Measurements from ENCODE around the gene NEK4. TPM values are rescaled to one million over a fixed set of nuclear protein-coding genes. Genes with fewer than 3 reads are reported as not detected.
"Not testable (repeated sequence)": the region's sequence is repeated elsewhere in the genome, so short reads cannot be mapped to it uniquely, and the experiment has no call there.

Gene NEK4
- total RNA-seq, 5 donors from 2014 or later (not counting 1 experiment from before 2014, with no cell fraction given), result 14.1 to 23.9 (median 22.2) TPM

GRCh38 chr3:52779837-52780585, 9.3 kb upstream of the NEK4 start:
- H3K27me3 Mint-ChIP-seq, result peaks cover 6 to 11% of the 10 kb centered on the region in 2 donors
- no peaks in the 10 kb centered on the region for H3K9me3 ChIP-seq
- ChIA-PET CTCF (interaction anchor here in 1 of 2 donors (0.6 kb wide), 1 partner anchor 829 kb away, joined by 4 read pairs; no protein-coding TSS in a partner anchor), POLR2A (interaction anchor here in 1 of 2 donors (0.5 kb wide), 1 partner anchor 784 kb away, joined by 3 read pairs; the partner anchor contains the start of gene RPL29)
- no peaks in the 10 kb centered on the region for H3K4me1 Mint-ChIP-seq
- 78% methylated on average over 6 of the region's 8 CpGs for WGBS (ENCODE audit: insufficient coverage)
- H3K27ac ChIP-seq (ENCODE audit: low read length), result no peak overlapping the region
- H3K4me3 ChIP-seq (ENCODE audit: control insufficient read depth in 1 of 2, extremely low read depth in 1 of 2, low read length in 1 of 2), result no peak overlapping the region
- H3K27me3 ChIP-seq (replicated peaks in 1 of 2; ENCODE audit: control insufficient read depth in 2 of 2, extremely low read depth in 1 of 2, insufficient read depth in 2 of 2, low read length in 1 of 2), result peaks cover 0 to 37% of the 10 kb centered on the region in 2 experiments
- H3K36me3 ChIP-seq (ENCODE audit: control insufficient read depth in 2 of 2, extremely low read depth in 1 of 2, insufficient read depth in 1 of 2, low read length in 1 of 2), result no peaks in the 10 kb centered on the region
- ATAC-seq (replicated peaks in 1 of 4), result no peak
- H3K9me3 Mint-ChIP-seq, result no peaks in the 10 kb centered on the region
- no peak overlapping the region for H3K4me3 Mint-ChIP-seq
- no peaks in the 10 kb centered on the region for H3K4me1 ChIP-seq (ENCODE audit: control insufficient read depth in 1 of 2, extremely low read depth in 1 of 2, insufficient read depth in 2 of 2, low read length in 2 of 2)
- H3K36me3 Mint-ChIP-seq, result no peaks in the 10 kb centered on the region
- no peak overlapping the region for H3K27ac Mint-ChIP-seq
- no peak for DNase-seq

GRCh38 chr3:52779011-52779836, 8.5 kb upstream of the NEK4 start:
- Mint-ChIP-seq H3K4me3 (no peak overlapping the region), H3K27me3 (peaks cover 6 to 11% of the 10 kb centered on the region in 2 donors), H3K36me3 (no peaks in the 10 kb centered on the region), H3K9me3 (no peaks in the 10 kb centered on the region), H3K27ac (no peak overlapping the region), H3K4me1 (no peaks in the 10 kb centered on the region)
- Histone ChIP-seq H3K36me3 (ENCODE audit: control insufficient read depth in 2 of 2, extremely low read depth in 1 of 2, insufficient read depth in 1 of 2, low read length in 1 of 2) (no peaks in the 10 kb centered on the region), H3K9me3 (no peaks in the 10 kb centered on the region), H3K4me3 (ENCODE audit: control insufficient read depth in 1 of 2, extremely low read depth in 1 of 2, low read length in 1 of 2) (no peak overlapping the region), H3K27me3 (replicated peaks in 1 of 2; ENCODE audit: control insufficient read depth in 2 of 2, extremely low read depth in 1 of 2, insufficient read depth in 2 of 2, low read length in 1 of 2) (peaks cover 0 to 37% of the 10 kb centered on the region in 2 experiments), H3K27ac (ENCODE audit: low read length) (no peak overlapping the region), H3K4me1 (ENCODE audit: control insufficient read depth in 1 of 2, extremely low read depth in 1 of 2, insufficient read depth in 2 of 2, low read length in 2 of 2) (no peaks in the 10 kb centered on the region)
- DNase-seq, result peak in 1 of 35 experiments; percentile 38
- WGBS (ENCODE audit: insufficient coverage), result 73% methylated on average over 7 of the region's 11 CpGs
- ChIA-PET POLR2A (interaction anchor here in 1 of 2 donors (0.5 kb wide), 1 partner anchor 784 kb away, joined by 3 read pairs; the partner anchor contains the start of gene RPL29), CTCF (interaction anchor here in 1 of 2 donors (0.6 kb wide), 1 partner anchor 830 kb away, joined by 4 read pairs; no protein-coding TSS in a partner anchor)
- no peak for ATAC-seq (replicated peaks in 1 of 4)

DNA sequence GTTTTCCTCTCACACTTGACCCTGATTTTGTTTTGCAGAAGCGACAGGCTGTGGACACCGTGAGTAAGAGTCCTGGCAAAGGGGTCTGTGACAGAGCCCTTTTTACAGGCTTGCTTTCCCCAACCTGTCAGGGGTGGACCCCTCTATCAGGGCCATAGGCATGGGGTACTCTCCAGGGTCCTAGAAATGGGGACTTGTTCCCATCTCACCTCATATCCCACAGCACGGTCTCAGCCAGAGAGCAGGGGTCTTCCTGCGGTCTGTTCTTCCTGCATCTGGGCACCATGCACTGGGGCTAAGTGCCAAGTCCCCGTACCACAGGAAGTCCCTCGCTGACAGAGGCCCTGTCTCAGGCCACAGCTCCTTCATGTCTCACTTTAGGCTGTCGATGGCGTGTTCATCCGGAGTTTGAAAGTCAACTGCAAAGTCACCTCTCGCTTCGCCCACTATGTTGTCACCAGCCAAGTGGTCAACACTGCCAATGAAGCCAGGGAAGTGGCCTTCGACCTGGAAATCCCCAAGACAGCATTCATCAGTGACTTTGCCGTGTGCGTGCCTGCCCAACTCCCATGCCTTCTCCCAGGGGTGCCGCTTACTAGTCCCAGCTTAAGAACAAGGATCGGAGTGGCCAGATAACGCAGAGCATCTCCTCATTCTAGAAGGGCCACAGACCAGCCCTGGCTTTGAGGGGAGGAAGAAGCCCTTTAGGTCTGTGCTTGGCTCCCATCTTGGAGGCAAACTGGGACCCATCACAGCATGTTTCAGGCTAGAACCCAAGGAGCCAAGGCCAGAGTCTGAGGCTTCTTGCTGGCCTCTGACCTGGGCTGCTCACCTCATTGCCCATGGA, 7.4 kb upstream of the NEK4 start:
- POLR2A ChIA-PET, result no interaction called here

GRCh38 chr3:52777127-52777958, 6.6 kb upstream of the NEK4 start, which contains the start of gene ITIH1:
TSS of gene ITIH1 (plus strand) at chr3:52777599. CDS start at chr3:52777616, 17 bp downstream.
- 90% methylated on average over 10 of the region's 12 CpGs for WGBS (ENCODE audit: insufficient coverage)
- Mint-ChIP-seq H3K27me3 (peaks cover 3 to 5% of the 10 kb centered on the region in 2 donors), H3K9me3 (no peaks in the 10 kb centered on the region), H3K4me1 (no peaks in the 10 kb centered on the region), H3K36me3 (no peaks in the 10 kb centered on the region), H3K27ac (no peak within 1 kb of the TSS), H3K4me3 (no peak within 1 kb of the TSS)
- CTCF ChIA-PET, result no interaction called here
- H3K27me3 ChIP-seq (replicated peaks in 1 of 2; ENCODE audit: control insufficient read depth in 2 of 2, extremely low read depth in 1 of 2, insufficient read depth in 2 of 2, low read length in 1 of 2), result peaks cover 0 to 33% of the 10 kb centered on the region in 2 experiments
- ATAC-seq (replicated peaks in 1 of 4) (no peak), DNase-seq (no peak)
- H3K4me1 ChIP-seq (ENCODE audit: control insufficient read depth in 1 of 2, extremely low read depth in 1 of 2, insufficient read depth in 2 of 2, low read length in 2 of 2), result no peaks in the 10 kb centered on the region
- H3K36me3 ChIP-seq (ENCODE audit: control insufficient read depth in 2 of 2, extremely low read depth in 1 of 2, insufficient read depth in 1 of 2, low read length in 1 of 2), result no peaks in the 10 kb centered on the region
- H3K4me3 ChIP-seq (ENCODE audit: control insufficient read depth in 1 of 2, extremely low read depth in 1 of 2, low read length in 1 of 2), result no peak within 1 kb of the TSS
- POLR2A ChIA-PET, result interaction anchor here in 1 of 2 donors (0.6 kb wide), 1 partner anchor 341 kb away, joined by 3 read pairs; no protein-coding TSS in a partner anchor
- H3K9me3 ChIP-seq, result no peaks in the 10 kb centered on the region
- H3K27ac ChIP-seq (ENCODE audit: low read length), result no peak within 1 kb of the TSS

More for the DNA sequence above, 7.4 kb upstream of the NEK4 start:
- DNase-seq (no peak), ATAC-seq (replicated peaks in 1 of 4) (no peak)
- H3K27ac ChIP-seq (ENCODE audit: low read length), result no peak overlapping the region
- WGBS (ENCODE audit: insufficient coverage), result 52% methylated on average over 16 of the region's 17 CpGs
- Mint-ChIP-seq H3K4me3 (no peak overlapping the region), H3K4me1 (no peaks in the 10 kb centered on the region), H3K36me3 (no peaks in the 10 kb centered on the region), H3K9me3 (no peaks in the 10 kb centered on the region), H3K27me3 (peaks cover 3 to 7% of the 10 kb centered on the region in 2 donors), H3K27ac (no peak overlapping the region)
- peaks cover 0 to 37% of the 10 kb centered on the region in 2 experiments for H3K27me3 ChIP-seq (replicated peaks in 1 of 2; ENCODE audit: control insufficient read depth in 2 of 2, extremely low read depth in 1 of 2, insufficient read depth in 2 of 2, low read length in 1 of 2)
- CTCF ChIA-PET, result no interaction called here
- no peaks in the 10 kb centered on the region for H3K4me1 ChIP-seq (ENCODE audit: control insufficient read depth in 1 of 2, extremely low read depth in 1 of 2, insufficient read depth in 2 of 2, low read length in 2 of 2)
- no peak overlapping the region for H3K4me3 ChIP-seq (ENCODE audit: control insufficient read depth in 1 of 2, extremely low read depth in 1 of 2, low read length in 1 of 2)
- no peaks in the 10 kb centered on the region for H3K9me3 ChIP-seq
- no peaks in the 10 kb centered on the region for H3K36me3 ChIP-seq (ENCODE audit: control insufficient read depth in 2 of 2, extremely low read depth in 1 of 2, insufficient read depth in 1 of 2, low read length in 1 of 2)

DNA sequence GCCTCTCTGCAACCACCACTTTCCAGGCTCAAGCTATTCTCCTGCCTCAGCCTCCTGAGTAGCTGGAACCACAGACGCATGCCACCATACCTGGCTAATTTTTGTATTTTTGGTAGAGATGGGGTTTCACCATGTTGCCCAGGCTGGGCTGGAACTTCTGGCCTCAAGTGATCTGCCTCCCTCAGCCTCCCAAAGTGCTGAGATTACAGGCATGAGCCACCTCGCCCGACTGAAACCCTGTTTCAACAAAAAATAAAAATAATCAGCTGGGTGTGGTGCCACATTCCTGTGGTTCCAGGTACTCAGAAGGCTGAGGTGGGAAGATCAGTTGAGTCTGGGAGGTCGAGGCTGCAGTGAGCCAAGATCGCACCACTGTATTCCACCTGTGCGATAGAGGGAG, 5.7 kb upstream of the NEK4 start:
- H3K27ac ChIP-seq (ENCODE audit: low read length); H3K4me1 ChIP-seq (ENCODE audit: control insufficient read depth in 1 of 2, extremely low read depth in 1 of 2, insufficient read depth in 2 of 2, low read length in 2 of 2); H3K36me3 Mint-ChIP-seq; H3K9me3 ChIP-seq; CTCF ChIA-PET; H3K4me3 ChIP-seq (ENCODE audit: control insufficient read depth in 1 of 2, extremely low read depth in 1 of 2, low read length in 1 of 2); H3K4me3 Mint-ChIP-seq; H3K9me3 Mint-ChIP-seq; H3K27ac Mint-ChIP-seq; H3K36me3 ChIP-seq (ENCODE audit: control insufficient read depth in 2 of 2, extremely low read depth in 1 of 2, insufficient read depth in 1 of 2, low read length in 1 of 2); DNase-seq; H3K4me1 Mint-ChIP-seq; ATAC-seq (replicated peaks in 1 of 4); H3K27me3 Mint-ChIP-seq: not testable (repeated sequence)
- POLR2A ChIA-PET, result interaction anchor here in 1 of 2 donors (0.6 kb wide), 1 partner anchor 342 kb away, joined by 3 read pairs; no protein-coding TSS in a partner anchor
- peaks cover 0 to 25% of the 10 kb centered on the region in 2 experiments for H3K27me3 ChIP-seq (replicated peaks in 1 of 2; ENCODE audit: control insufficient read depth in 2 of 2, extremely low read depth in 1 of 2, insufficient read depth in 2 of 2, low read length in 1 of 2)
- 82% methylated on average over 2 of the region's 6 CpGs for WGBS (ENCODE audit: insufficient coverage)

All from T-cell (primary cell).